HG03354 (cell line): ENCODE results near the gene POLE3.
"Not testable (repeated sequence)": the region's sequence is repeated elsewhere in the genome, so short reads cannot be mapped to it uniquely, and the experiment has no call there.

ENCODE experiments used
- ATAC-seq: cut with Tn5 transposase; IDR thresholded peaks from one replicate; pipeline ENCODE4 v1.9.1; 2021; ENCODE audit warnings: mild to moderate bottlenecking; ENCODE audit not compliant: unreplicated experiment, poor library complexity, severe bottlenecking

Gene POLE3

GRCh38 chr9:113406873-113407511 is 3.5 kb downstream of the POLE3 start:
- peak; percentile 35 for ATAC-seq

GRCh38 chr9:113406353-113406752 is 4.1 kb downstream of the POLE3 start:
- not testable (repeated sequence) for ATAC-seq

- ATAC-seq, result no peak
Observed at GRCh38 chr9:113403646-113404045, 6.8 kb downstream of the POLE3 start.

- peak; percentile 98 for ATAC-seq
Observed at GRCh38 chr9:113401027-113401792, 9.3 kb downstream of the POLE3 start, which contains the start of gene ALAD. ALAD (minus strand) TSS chr9:113401284; CDS start chr9:113393559, 7,725 bp downstream.

GRCh38 chr9:113399646-113400200 is 10.8 kb downstream of the POLE3 start:
- no peak for ATAC-seq

- ATAC-seq, result no peak
Observed at GRCh38 chr9:113398796-113399195, 11.7 kb downstream of the POLE3 start.

- ATAC-seq, result no peak
Observed at GRCh38 chr9:113397203-113397631, 13.3 kb downstream of the POLE3 start.

- ATAC-seq, result no peak
Observed at GRCh38 chr9:113395000-113395861, 15.2 kb downstream of the POLE3 start.

GRCh38 chr9:113393281-113393680 is 17.2 kb downstream of the POLE3 start:
- ATAC-seq, result no peak

- no peak for ATAC-seq
Observed at GRCh38 chr9:113391917-113392316, 18.6 kb downstream of the POLE3 start.

- ATAC-seq, result no peak
Observed at GRCh38 chr9:113390192-113390960, 20.1 kb downstream of the POLE3 start.

- ATAC-seq, result no peak
Observed at GRCh38 chr9:113389451-113389850, 21.0 kb downstream of the POLE3 start.

GRCh38 chr9:113388833-113389232 is 21.6 kb downstream of the POLE3 start:
- no peak for ATAC-seq

GRCh38 chr9:113387560-113388230 is 22.8 kb downstream of the POLE3 start:
- ATAC-seq, result no peak

GRCh38 chr9:113386571-113387393 is 23.7 kb downstream of the POLE3 start:
- ATAC-seq, result no peak

GRCh38 chr9:113381909-113382411 is 28.5 kb downstream of the POLE3 start:
- no peak for ATAC-seq

GRCh38 chr9:113381441-113381840 is 29.0 kb downstream of the POLE3 start:
- ATAC-seq, result not testable (repeated sequence)
